GM23338 (cell line): ENCODE measurements around the gene NCF4. TPM values are rescaled to one million over a fixed set of nuclear protein-coding genes. Genes with fewer than 3 reads are reported as not detected.

Experiments
- ATAC-seq: fragments of 200-7000 bp; cut with Tn5 transposase; 3 replicates; pipeline ENCODE4 v1.9.1; 2020
- DNase-seq: peaks from one replicate; pipeline ENCODE4 v3.0.0-alpha.2; 2015; ENCODE audit warnings: low spot score
- H2AFZ ChIP-seq: fragments of 200-600 bp; sonication (generic); 2 replicates; pipeline ENCODE4 v1.8.0; 2016; ENCODE audit warnings: antibody characterized with exemption, mild to moderate bottlenecking, moderate library complexity
- H3F3A ChIP-seq: fragments of 200-600 bp; sonication (generic); replicated peaks from 2 replicates; pipeline ENCODE4 v1.8.0; 2017; ENCODE audit warnings: antibody characterized with exemption, mixed run types, low read depth
- H3K27ac ChIP-seq: fragments of 200-600 bp; sonication (generic); 2 replicates; pipeline ENCODE4 v1.6.1; 2016; ENCODE audit warnings: low read depth
- H3K27me3 ChIP-seq: fragments of 200-600 bp; sonication (generic); 2 replicates; pipeline ENCODE4 v1.8.0; 2016; ENCODE audit warnings: mild to moderate bottlenecking, mixed run types, moderate library complexity; ENCODE audit not compliant: insufficient read depth
- H3K36me3 ChIP-seq: fragments of 200-600 bp; sonication (generic); 2 replicates; pipeline ENCODE4 v1.8.0; 2016; ENCODE audit warnings: mild to moderate bottlenecking; ENCODE audit not compliant: insufficient read depth
- H3K4me1 ChIP-seq: fragments of 200-600 bp; sonication (generic); 2 replicates; pipeline ENCODE4 v1.8.0; 2016; ENCODE audit warnings: mild to moderate bottlenecking, moderate library complexity; ENCODE audit not compliant: insufficient read depth
- H3K4me2 ChIP-seq: fragments of 200-600 bp; sonication (generic); 2 replicates; pipeline ENCODE4 v1.7.1; 2017; ENCODE audit warnings: mixed run types
- H3K4me3 ChIP-seq: fragments of 200-600 bp; sonication (generic); 2 replicates; pipeline ENCODE4 v1.6.1; 2016; ENCODE audit warnings: mixed run types
- H3K79me2 ChIP-seq: fragments of 200-600 bp; sonication (generic); replicated peaks from 2 replicates; pipeline ENCODE4 v1.8.0; 2017; ENCODE audit warnings: mild to moderate bottlenecking; ENCODE audit not compliant: insufficient read depth
- H3K9me2 ChIP-seq: fragments of 200-600 bp; sonication (generic); 2 replicates; pipeline ENCODE4 v1.8.0; 2017; ENCODE audit not compliant: insufficient read depth
- H4K20me1 ChIP-seq: fragments of 200-600 bp; sonication (generic); replicated peaks from 2 replicates; pipeline ENCODE4 v1.8.0; 2017; ENCODE audit warnings: mild to moderate bottlenecking; ENCODE audit not compliant: insufficient read depth
- H3K27ac Mint-ChIP-seq: 2 replicates; pipeline ENCODE4 v1.8.0; 2020; ENCODE audit warnings: inconsistent platforms, mild to moderate bottlenecking, moderate library complexity, mixed read lengths
- H3K27me3 Mint-ChIP-seq: 3 replicates; pipeline ENCODE4 v1.8.0; 2022; ENCODE audit warnings: low read depth, mild to moderate bottlenecking, moderate library complexity, mixed read lengths, inconsistent platforms; ENCODE audit not compliant: insufficient read depth, poor library complexity
- H3K36me3 Mint-ChIP-seq: 3 replicates; pipeline ENCODE4 v1.8.0; 2021; ENCODE audit warnings: low read depth, mild to moderate bottlenecking, inconsistent platforms, moderate library complexity, mixed read lengths
- H3K4me1 Mint-ChIP-seq: 3 replicates; pipeline ENCODE4 v1.8.0; 2020; ENCODE audit warnings: mild to moderate bottlenecking, inconsistent platforms, mixed read lengths
- H3K4me3 Mint-ChIP-seq: 3 replicates; pipeline ENCODE4 v1.8.0; 2021; ENCODE audit warnings: moderate library complexity, mild to moderate bottlenecking, inconsistent platforms, mixed read lengths
- H3K9me3 Mint-ChIP-seq: 3 replicates; pipeline ENCODE4 v1.8.0; 2020; ENCODE audit warnings: moderate library complexity, mild to moderate bottlenecking, inconsistent platforms, mixed read lengths
- CREB1 ChIP-seq: fragments of 250-450 bp; sonication (Bioruptor Pico); IDR thresholded peaks from 2 replicates; pipeline ENCODE4 v1.5.0; 2020; ENCODE audit warnings: low read depth, mild to moderate bottlenecking, moderate library complexity
- EZH2 ChIP-seq: fragments of 200-600 bp; sonication (generic); IDR thresholded peaks from one replicate; pipeline ENCODE4 v1.8.0; 2017; ENCODE audit warnings: antibody characterized with exemption, mild to moderate bottlenecking, low read depth; ENCODE audit not compliant: unreplicated experiment
- EZH2phosphoT487 ChIP-seq: fragments of 200-600 bp; sonication (generic); IDR thresholded peaks from one replicate; pipeline ENCODE4 v1.8.1; 2018; ENCODE audit warnings: antibody characterized with exemption; ENCODE audit not compliant: unreplicated experiment
- JUNB ChIP-seq: IDR thresholded peaks from one replicate; pipeline ENCODE4 v1.6.1; 2016; ENCODE audit warnings: antibody characterized with exemption; ENCODE audit not compliant: unreplicated experiment
- NANOG ChIP-seq: IDR thresholded peaks from 2 replicates; pipeline ENCODE4 v1.6.1; 2016; ENCODE audit warnings: antibody characterized with exemption, borderline replicate concordance
- POLR2AphosphoS5 ChIP-seq: IDR thresholded peaks from 2 replicates; pipeline ENCODE4 v1.6.1; 2016; ENCODE audit warnings: antibody characterized with exemption, low read depth
- STAT1 ChIP-seq: IDR thresholded peaks from one replicate; pipeline ENCODE4 v1.6.1; 2016; ENCODE audit warnings: antibody characterized with exemption; ENCODE audit not compliant: unreplicated experiment
- ZNF114 ChIP-seq: fragments of 250-450 bp; sonication (Bioruptor Pico); IDR thresholded peaks from 2 replicates; pipeline ENCODE4 v1.5.0; 2020; ENCODE audit warnings: mild to moderate bottlenecking, moderate library complexity
- ZNF331 ChIP-seq: fragments of 250-450 bp; sonication (Bioruptor Pico); IDR thresholded peaks from 2 replicates; pipeline ENCODE4 v1.5.0; 2020; ENCODE audit warnings: low read depth, mild to moderate bottlenecking, moderate library complexity
- polyA plus RNA-seq: library from polyadenylated mRNA; unstranded; fragments of >200 nt; fragmentation: Nextera tagmentation; extraction: Ambion mirVana; gene quantifications from 2 replicates; pipeline ENCODE4 v1.2.1, GENCODE V29; 2016
- total RNA-seq: library from RNA; depleted of rRNA; stranded (reverse); fragments of >200 nt; shearing (Covaris generic); gene quantifications from 2 replicates; pipeline ENCODE4 v1.2.3, GENCODE V29; 2014
- TF ChIP-seq, protein P1 (sequence below): fragments of 250-450 bp; sonication (Bioruptor Pico); IDR thresholded peaks from 2 replicates; pipeline ENCODE4 v1.5.0; 2020; ENCODE audit warnings: mild to moderate bottlenecking, moderate library complexity
- TF ChIP-seq, protein P2 (sequence below), 2 experiments: fragments of 200-600 bp in 1 of 2; sonication (generic) in 1 of 2; conservative IDR thresholded peaks; 2 replicates each; pipeline versions ENCODE4 v1.5.1 to v1.6.1; 2016 to 2017; ENCODE audit warnings: antibody characterized with exemption in 2 of 2, low read depth in 2 of 2, mild to moderate bottlenecking in 2 of 2, moderate library complexity in 1 of 2
- TF ChIP-seq, protein P3 (sequence below): IDR thresholded peaks from 2 replicates; pipeline ENCODE4 v1.6.1; 2016; ENCODE audit warnings: antibody characterized with exemption
- TF ChIP-seq, protein P4 (sequence below): IDR thresholded peaks from one replicate; pipeline ENCODE4 v1.6.1; 2018; ENCODE audit warnings: antibody characterized with exemption; ENCODE audit not compliant: unreplicated experiment

The NCF4 gene
- total and polyA plus RNA-seq, 2 experiments from 2014 or later: not detected

DNA sequence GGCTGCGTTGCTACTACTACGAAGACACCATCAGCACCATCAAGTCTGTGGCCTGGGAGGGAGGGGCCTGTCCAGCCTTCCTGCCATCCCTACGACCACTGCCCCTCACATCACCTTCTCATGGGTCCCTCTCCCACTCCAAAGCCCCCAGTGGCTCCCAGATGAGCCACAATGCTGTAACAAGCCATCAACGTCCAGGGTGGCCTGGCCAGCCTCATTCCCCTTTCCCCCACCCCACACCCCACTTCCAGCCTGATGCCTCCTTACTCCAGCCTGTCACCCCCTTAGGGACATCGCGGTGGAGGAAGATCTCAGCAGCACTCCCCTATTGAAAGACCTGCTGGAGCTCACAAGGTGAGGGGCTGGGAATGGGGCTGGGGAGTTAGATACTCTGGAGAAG, 14.9 kb downstream of the NCF4 start:
- no peaks in the 10 kb centered on the region for H3K27me3 ChIP-seq
- H4K20me1 ChIP-seq: no peaks in the 10 kb centered on the region
- no peaks in the 10 kb centered on the region for H3F3A ChIP-seq
- no peaks in the 10 kb centered on the region for H3K4me1 ChIP-seq
- ATAC-seq (no peak), DNase-seq (no peak)
- 0 out of 2 replicates have a peak, but pooled peaks cover 3% of the 10 kb centered on the region for H3K9me2 ChIP-seq
- Mint-ChIP-seq H3K27ac (no peak overlapping the region), H3K27me3 (peaks cover 16% of the 10 kb centered on the region), H3K9me3 (peaks cover 11% of the 10 kb centered on the region; the same call in 2 of the 3 replicates), H3K4me3 (no peak overlapping the region), H3K4me1 (peaks cover 7% of the 10 kb centered on the region; the same call in 2 of the 3 replicates), H3K36me3 (no peaks in the 10 kb centered on the region)
- no peaks in the 10 kb centered on the region for H3K79me2 ChIP-seq
- no peak overlapping the region for H2AFZ ChIP-seq
- no peak for TF ChIP-seq ZNF114 (CRISPR knock-in tag)
- TF ChIP-seq STAT1: no peak
- TF ChIP-seq NANOG: no peak
- TF ChIP-seq, protein P1, sequence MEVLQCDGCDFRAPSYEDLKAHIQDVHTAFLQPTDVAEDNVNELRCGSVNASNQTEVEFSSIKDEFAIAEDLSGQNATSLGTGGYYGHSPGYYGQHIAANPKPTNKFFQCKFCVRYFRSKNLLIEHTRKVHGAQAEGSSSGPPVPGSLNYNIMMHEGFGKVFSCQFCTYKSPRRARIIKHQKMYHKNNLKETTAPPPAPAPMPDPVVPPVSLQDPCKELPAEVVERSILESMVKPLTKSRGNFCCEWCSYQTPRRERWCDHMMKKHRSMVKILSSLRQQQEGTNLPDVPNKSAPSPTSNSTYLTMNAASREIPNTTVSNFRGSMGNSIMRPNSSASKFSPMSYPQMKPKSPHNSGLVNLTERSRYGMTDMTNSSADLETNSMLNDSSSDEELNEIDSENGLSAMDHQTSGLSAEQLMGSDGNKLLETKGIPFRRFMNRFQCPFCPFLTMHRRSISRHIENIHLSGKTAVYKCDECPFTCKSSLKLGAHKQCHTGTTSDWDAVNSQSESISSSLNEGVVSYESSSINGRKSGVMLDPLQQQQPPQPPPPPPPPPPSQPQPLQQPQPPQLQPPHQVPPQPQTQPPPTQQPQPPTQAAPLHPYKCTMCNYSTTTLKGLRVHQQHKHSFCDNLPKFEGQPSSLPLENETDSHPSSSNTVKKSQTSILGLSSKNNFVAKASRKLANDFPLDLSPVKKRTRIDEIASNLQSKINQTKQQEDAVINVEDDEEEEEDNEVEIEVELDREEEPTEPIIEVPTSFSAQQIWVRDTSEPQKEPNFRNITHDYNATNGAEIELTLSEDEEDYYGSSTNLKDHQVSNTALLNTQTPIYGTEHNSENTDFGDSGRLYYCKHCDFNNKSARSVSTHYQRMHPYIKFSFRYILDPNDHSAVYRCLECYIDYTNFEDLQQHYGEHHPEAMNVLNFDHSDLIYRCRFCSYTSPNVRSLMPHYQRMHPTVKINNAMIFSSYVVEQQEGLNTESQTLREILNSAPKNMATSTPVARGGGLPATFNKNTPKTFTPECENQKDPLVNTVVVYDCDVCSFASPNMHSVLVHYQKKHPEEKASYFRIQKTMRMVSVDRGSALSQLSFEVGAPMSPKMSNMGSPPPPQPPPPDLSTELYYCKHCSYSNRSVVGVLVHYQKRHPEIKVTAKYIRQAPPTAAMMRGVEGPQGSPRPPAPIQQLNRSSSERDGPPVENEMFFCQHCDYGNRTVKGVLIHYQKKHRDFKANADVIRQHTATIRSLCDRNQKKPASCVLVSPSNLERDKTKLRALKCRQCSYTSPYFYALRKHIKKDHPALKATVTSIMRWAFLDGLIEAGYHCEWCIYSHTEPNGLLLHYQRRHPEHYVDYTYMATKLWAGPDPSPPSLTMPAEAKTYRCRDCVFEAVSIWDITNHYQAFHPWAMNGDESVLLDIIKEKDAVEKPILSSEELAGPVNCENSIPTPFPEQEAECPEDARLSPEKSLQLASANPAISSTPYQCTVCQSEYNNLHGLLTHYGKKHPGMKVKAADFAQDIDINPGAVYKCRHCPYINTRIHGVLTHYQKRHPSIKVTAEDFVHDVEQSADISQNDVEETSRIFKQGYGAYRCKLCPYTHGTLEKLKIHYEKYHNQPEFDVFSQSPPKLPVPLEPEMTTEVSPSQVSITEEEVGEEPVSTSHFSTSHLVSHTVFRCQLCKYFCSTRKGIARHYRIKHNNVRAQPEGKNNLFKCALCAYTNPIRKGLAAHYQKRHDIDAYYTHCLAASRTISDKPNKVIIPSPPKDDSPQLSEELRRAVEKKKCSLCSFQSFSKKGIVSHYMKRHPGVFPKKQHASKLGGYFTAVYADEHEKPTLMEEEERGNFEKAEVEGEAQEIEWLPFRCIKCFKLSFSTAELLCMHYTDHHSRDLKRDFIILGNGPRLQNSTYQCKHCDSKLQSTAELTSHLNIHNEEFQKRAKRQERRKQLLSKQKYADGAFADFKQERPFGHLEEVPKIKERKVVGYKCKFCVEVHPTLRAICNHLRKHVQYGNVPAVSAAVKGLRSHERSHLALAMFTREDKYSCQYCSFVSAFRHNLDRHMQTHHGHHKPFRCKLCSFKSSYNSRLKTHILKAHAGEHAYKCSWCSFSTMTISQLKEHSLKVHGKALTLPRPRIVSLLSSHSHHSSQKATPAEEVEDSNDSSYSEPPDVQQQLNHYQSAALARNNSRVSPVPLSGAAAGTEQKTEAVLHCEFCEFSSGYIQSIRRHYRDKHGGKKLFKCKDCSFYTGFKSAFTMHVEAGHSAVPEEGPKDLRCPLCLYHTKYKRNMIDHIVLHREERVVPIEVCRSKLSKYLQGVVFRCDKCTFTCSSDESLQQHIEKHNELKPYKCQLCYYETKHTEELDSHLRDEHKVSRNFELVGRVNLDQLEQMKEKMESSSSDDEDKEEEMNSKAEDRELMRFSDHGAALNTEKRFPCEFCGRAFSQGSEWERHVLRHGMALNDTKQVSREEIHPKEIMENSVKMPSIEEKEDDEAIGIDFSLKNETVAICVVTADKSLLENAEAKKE (CRISPR knock-in tag): no peak
- TF ChIP-seq, protein P2, sequence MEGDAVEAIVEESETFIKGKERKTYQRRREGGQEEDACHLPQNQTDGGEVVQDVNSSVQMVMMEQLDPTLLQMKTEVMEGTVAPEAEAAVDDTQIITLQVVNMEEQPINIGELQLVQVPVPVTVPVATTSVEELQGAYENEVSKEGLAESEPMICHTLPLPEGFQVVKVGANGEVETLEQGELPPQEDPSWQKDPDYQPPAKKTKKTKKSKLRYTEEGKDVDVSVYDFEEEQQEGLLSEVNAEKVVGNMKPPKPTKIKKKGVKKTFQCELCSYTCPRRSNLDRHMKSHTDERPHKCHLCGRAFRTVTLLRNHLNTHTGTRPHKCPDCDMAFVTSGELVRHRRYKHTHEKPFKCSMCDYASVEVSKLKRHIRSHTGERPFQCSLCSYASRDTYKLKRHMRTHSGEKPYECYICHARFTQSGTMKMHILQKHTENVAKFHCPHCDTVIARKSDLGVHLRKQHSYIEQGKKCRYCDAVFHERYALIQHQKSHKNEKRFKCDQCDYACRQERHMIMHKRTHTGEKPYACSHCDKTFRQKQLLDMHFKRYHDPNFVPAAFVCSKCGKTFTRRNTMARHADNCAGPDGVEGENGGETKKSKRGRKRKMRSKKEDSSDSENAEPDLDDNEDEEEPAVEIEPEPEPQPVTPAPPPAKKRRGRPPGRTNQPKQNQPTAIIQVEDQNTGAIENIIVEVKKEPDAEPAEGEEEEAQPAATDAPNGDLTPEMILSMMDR (conservative IDR thresholded peaks at IDR 0.05; ENCODE audit: low read depth in 2 of 2): no peak
- TF ChIP-seq JUNB: no peak
- no peak for TF ChIP-seq CREB1 (CRISPR knock-in tag)
- TF ChIP-seq ZNF331 (CRISPR knock-in tag): no peak
- TF ChIP-seq, protein P3, sequence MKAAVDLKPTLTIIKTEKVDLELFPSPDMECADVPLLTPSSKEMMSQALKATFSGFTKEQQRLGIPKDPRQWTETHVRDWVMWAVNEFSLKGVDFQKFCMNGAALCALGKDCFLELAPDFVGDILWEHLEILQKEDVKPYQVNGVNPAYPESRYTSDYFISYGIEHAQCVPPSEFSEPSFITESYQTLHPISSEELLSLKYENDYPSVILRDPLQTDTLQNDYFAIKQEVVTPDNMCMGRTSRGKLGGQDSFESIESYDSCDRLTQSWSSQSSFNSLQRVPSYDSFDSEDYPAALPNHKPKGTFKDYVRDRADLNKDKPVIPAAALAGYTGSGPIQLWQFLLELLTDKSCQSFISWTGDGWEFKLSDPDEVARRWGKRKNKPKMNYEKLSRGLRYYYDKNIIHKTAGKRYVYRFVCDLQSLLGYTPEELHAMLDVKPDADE: no peak
- no peak for TF ChIP-seq EZH2phosphoT487
- TF ChIP-seq, protein P4, sequence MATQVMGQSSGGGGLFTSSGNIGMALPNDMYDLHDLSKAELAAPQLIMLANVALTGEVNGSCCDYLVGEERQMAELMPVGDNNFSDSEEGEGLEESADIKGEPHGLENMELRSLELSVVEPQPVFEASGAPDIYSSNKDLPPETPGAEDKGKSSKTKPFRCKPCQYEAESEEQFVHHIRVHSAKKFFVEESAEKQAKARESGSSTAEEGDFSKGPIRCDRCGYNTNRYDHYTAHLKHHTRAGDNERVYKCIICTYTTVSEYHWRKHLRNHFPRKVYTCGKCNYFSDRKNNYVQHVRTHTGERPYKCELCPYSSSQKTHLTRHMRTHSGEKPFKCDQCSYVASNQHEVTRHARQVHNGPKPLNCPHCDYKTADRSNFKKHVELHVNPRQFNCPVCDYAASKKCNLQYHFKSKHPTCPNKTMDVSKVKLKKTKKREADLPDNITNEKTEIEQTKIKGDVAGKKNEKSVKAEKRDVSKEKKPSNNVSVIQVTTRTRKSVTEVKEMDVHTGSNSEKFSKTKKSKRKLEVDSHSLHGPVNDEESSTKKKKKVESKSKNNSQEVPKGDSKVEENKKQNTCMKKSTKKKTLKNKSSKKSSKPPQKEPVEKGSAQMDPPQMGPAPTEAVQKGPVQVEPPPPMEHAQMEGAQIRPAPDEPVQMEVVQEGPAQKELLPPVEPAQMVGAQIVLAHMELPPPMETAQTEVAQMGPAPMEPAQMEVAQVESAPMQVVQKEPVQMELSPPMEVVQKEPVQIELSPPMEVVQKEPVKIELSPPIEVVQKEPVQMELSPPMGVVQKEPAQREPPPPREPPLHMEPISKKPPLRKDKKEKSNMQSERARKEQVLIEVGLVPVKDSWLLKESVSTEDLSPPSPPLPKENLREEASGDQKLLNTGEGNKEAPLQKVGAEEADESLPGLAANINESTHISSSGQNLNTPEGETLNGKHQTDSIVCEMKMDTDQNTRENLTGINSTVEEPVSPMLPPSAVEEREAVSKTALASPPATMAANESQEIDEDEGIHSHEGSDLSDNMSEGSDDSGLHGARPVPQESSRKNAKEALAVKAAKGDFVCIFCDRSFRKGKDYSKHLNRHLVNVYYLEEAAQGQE: no peak
- no peak for TF ChIP-seq EZH2
- TF ChIP-seq POLR2AphosphoS5: no peak
- H3K36me3 ChIP-seq: no peaks in the 10 kb centered on the region
- H3K4me3 ChIP-seq: no peak overlapping the region
- no peak overlapping the region for H3K4me2 ChIP-seq
- no peak overlapping the region for H3K27ac ChIP-seq
